ENCODE data around the gene SEMA4D. TPM values are rescaled to one million over a fixed set of nuclear protein-coding genes. Genes with fewer than 3 reads are reported as not detected.

The SEMA4D gene
- total RNA-seq, 1 donor: 53.9 TPM

GRCh38 chr9:89502671-89503070, 4.8 kb upstream of the SEMA4D start:
- no peak for DNase-seq (ENCODE audit: low read depth in 2 of 3, low spot score in 2 of 3)

- no peak for DNase-seq (ENCODE audit: low read depth in 2 of 3, low spot score in 2 of 3)
Measured at GRCh38 chr9:89502038-89502601, 4.2 kb upstream of the SEMA4D start.

DNA sequence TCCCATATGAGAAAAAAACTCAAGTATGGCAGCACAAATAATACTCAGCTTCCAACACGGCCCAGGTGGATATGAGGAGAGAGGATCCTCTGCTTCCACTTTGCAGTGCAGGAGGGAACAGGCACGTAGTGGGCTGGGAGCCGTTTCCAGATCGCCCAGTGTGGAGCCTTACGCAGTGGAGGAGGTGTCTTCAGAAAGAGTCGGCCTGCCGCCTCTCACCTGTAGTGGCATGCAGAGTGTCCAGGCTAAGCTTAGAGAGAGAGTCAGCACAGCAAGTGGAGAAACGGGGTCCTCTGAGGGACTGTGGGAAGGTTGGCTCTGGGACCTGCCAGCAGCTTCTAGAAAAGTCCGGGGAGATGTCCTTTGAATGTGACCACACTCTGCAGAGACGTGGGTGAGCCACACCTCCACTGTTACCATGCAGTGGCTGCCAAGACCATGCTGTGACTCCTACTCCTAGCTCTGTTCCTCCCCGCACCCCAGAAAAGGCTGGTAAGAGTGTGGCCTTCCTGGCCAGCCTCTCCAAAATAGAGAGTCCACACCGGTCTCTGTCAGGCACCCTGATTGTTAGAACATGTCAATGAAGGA, 3.5 kb upstream of the SEMA4D start:
- no peak for DNase-seq (ENCODE audit: low read depth in 2 of 3, low spot score in 2 of 3)

DNA sequence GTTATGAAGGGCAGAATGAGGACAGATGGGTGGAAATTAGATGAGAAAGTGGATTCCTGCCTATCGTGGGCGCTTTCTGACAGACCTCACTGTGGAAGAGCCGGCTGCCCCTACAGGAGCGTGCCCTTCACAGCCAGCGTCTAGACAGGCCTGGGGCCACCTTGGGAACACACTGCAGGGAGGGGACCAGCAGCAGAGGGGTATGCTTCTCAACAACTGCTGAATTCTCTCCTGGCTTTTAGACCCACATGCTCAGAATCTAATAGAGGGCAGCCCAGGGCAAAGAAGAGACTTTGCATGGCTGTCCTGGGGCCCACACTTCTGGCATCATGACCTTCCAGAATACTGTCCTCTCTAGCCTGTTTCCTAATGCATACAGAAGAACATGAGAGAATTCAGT, 2.1 kb upstream of the SEMA4D start:
- DNase-seq (ENCODE audit: low read depth in 2 of 3, low spot score in 2 of 3): no peak

DNA sequence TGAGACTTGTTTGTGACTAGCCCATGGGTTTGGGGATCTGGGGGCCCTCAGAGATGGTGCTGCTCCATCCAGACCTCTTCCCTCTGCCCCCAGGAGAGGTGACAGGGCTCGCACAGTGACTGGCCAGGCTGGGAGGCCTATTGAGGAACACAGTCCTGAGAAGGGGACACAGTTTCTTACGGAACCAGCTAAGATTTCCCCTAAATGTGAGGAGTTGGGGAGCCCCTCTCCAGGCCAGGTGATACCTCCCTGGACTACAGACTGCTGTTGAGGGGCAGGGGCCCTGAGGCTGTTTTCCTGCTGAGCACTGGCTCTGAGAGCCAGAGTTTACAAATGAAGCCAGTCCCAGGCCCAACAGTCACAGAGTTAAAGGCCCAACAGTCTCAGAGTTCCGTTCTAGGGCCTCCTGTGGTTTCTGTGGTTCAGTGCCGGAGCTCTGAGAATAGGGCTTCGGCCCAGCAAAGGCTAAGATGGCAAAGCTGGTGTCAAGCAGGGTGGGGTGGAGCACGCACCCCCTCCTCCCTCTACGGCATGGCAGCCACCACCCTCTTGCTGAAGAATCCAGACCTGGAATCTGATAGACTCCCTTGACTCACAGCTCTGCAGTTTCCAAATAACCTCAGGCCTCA, 1.1 kb upstream of the SEMA4D start:
- peak in 2 of 3 donors; percentile 78 to 87 for DNase-seq (ENCODE audit: low read depth in 2 of 3, low spot score in 2 of 3)

DNA sequence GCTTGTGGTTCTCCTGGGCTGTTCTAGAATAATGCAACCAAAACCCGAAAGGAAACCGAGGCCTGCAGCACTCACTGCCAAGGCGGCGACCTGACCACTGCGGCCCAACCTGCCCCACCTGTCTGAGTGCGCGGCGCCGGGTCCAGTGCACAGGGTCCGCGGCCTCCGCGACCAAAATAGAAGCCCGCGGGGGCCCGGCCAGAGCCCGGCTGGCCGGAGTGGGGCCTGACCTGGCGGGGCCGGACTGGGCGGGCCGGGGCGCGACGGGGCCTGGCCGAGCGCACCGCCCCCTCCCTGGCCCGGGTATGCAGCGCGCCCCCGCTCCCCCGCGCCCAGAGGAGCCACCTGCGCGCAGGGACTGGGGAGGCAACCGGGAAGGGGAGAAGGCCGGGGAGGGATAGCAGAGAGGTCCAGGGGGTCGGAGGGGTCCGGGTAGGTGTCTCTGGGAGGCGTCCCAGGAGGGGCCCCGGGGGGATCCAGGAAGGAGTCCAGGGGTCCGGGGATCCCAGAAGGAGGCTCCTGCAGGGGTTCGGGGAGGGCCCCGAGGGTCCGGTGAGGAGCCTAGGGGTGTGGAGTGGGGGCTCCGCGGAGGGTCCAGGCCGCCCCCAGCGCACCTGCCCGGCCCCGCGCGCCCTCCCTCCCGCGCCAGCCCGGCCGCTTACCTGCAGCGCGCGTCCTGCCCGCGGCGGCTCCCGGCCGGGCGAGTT, 503 bp downstream of the SEMA4D start:
- DNase-seq (ENCODE audit: low read depth in 2 of 3, low spot score in 2 of 3): no peak

GRCh38 chr9:89496645-89497256, 1.2 kb downstream of the SEMA4D start:
- DNase-seq (ENCODE audit: low read depth in 2 of 3, low spot score in 2 of 3): no peak

DNA sequence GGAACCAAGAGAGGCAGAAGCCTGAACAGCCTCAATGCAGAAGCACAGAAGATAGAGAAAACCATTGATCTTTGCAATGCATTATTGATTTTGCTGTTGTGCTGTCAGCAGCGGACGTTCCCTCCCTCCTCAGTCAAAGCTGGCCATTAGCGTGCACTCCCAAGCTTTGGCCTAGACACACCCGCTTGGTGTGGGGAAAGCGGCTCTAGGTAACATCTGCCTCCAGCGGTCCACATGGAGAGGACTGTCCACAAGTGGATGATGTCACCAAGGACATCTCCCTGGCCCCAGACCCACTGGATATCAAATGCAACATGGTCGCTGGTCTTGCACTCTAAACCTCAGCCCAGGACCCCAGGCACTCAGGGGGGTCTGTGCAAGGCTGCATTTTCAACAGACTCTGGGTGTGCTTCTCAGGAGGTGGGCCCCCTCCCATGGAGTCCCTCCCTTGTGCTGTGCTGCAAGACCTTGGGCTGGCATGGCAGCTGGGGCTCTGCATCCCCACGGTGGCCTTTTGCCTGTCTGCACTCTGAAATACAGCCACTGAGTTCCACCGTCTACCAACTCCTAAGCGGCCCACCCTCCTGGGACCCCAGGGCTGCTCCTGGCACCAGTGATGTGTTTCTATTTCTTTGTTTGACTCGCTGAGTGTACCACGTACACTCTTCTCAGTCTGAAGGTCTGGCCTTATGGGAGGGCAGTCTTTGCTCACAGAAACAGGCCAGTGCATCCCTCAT, 1.9 kb downstream of the SEMA4D start:
- DNase-seq (ENCODE audit: low read depth in 2 of 3, low spot score in 2 of 3): no peak

DNA sequence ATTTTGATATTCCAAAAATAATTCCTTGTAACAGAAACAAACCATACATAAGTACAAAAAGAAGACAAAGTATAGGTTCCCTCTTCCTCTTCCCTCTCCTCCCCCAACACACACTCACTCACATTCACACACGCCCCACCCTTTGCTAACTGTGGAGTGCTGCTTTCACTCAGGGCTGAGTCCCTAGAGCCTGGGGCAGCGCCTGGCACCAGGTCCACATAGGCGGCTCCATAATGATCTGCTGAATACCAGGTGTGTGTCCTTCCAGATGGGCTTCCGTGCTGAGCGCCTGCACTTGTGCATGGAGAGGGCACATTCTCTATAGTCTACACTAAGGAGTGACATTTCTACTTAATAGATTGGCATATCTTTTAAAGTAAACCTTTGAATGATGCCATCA, 3.7 kb downstream of the SEMA4D start:
- no peak for DNase-seq (ENCODE audit: low read depth in 2 of 3, low spot score in 2 of 3)

DNA sequence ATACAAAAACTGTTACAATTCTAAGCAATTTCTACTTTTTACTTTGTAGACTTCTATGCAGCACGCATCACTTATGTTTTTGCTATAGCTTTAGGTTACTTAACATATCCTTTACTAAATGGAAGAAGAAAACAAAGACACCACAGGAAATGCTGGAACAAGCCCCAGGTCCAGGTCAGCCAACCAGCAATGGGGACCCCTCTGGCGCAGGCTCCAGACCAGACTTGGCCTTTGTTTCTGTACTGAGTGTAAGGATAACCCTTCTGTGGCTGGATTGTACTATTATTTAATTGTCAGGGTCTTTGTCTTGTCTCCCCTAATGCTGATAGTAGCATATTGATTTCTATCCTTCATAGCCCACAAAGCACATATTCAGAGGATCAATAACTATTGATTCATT, 4.2 kb downstream of the SEMA4D start:
- DNase-seq (ENCODE audit: low read depth in 2 of 3, low spot score in 2 of 3): no peak

DNA sequence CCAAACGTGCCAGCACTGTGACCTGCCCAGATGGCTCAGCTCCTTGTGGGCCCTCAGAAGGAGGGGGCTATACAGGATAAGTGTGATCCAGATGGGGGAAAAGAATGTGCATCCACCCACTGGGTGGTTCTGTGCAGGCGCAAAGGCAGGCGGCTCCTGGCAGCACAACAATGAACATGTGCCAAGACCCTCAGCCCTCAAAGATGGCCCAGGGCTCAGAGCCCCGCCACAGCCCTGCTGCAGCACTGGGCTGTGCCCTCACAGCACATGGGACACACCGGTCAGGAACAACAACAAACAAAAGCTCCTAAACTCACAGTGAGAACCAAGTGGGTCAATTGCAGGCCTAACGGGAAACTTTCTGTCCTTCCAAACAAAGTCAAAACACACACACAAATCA, 4.7 kb downstream of the SEMA4D start:
- no peak for DNase-seq (ENCODE audit: low read depth in 2 of 3, low spot score in 2 of 3)

DNA sequence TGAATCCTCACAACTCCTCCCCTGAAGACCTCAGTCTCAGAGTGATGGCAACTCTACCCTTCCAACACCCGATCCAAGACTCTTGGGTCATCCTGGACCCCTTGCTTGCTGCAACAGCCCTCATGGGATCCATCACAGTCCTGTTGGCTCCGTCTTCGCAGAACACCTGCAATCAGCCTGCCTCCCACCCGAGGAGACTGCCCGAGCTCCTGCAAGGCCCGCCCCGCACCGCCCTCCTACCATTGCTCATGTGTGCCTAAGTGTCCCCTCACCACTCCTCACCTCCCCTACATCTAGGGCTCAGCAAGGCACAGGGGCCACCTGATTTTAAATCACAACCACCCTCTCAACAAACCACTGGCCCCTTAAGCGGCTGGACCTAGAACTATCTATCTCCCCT, 5.3 kb downstream of the SEMA4D start:
- DNase-seq (ENCODE audit: low read depth in 2 of 3, low spot score in 2 of 3): no peak

DNA sequence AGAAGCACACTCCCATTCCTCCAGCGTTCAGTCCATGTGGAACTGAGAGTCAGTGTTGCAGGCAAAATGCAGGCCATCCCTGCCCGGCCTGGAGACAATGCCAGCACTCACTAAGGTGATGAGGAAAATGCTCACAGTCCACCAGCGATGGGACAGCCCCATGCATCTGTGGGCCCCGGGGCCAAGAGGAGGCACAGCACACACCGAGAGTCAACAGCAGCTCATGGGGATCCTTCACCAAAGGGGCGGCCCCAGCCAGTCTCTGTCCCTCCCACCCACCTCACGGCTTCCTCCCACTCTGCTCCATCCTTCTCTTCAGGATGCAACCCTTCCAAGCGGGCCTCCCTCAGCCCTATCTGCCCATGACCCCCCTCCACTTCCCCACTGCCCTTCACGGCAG, 6.2 kb downstream of the SEMA4D start:
- no peak for DNase-seq (ENCODE audit: low read depth in 2 of 3, low spot score in 2 of 3)

DNA sequence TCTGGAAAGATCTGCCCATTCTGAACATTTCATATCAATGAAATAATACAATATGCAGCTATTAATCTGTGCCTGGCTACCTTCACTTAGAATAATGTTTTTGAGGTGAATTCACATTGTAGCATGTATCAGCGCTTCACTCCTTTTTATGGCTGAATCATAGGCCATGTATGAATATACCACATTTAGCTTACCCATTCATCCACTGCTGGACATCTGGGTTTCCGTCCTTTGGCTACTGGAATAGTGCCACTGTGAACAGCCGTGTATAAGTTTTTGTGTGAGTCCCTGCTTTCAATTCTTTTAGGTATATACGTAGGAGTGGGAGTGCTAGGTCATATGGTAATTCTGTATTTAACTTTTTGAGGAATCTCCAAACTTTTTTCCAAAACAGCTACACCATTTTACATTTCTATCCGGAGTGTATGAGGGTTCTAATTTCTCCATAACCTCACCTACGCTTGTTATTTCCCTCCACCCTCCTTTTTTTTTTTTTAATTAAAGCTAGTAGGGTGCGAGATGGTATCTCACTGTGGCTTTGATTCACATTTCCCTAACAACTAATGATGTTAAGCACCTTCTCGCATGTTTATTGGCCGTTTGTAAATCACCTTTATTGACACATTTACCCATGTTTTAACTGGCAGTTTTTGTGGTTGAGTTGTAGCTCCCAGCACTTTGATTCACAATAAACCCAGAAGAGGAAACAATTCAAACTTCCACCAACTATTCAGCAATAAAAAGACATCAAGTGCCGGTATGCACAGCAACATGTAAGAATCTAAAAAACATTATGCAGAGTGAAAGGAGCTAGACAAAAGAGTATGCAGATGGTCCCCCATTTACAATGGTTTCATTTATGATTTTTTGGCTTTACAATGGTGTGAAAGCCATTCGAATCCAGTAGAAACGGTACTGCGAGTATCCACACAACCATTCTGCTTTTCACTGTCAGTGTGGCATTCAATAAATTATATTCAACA, 8.1 kb downstream of the SEMA4D start:
- peak in 1 of 3 donors; percentile 57 for DNase-seq (ENCODE audit: low read depth in 2 of 3, low spot score in 2 of 3)

DNA sequence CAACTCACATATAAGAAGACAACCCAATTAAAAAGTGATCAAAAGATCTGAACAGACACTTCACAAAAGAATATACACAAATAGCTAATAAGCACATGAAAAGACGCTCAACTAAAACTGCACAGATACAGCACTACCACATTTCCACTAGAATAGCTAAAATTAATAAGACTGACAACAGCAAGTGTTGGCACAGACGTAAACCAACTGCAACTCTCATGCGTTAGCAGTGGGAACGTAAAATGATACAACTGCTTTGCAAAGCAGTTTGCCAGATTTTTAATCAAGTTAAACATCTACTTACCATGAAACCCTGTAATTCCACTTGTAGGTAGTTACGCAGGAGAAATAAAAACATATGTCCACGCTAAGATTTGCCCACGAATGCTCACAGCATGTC, 9.0 kb downstream of the SEMA4D start:
- no peak for DNase-seq (ENCODE audit: low read depth in 2 of 3, low spot score in 2 of 3)

DNA sequence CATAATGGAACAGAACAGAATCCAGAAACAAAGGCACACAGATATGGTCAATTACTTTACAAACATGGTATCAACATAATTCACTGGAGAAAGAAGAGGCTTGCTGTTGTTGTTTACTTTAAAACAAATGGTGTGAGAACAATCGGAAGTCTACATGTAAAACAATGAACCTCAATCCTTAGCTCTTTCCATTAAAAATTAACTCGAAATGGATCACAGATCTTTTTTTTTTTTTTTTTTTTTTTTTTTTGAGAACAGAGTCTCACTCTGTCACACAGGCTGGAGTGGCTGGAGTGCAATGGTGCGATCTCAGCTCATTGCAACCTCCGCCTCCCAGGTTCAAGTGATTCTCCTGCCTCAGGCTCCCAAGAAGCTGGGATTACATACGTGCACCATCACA, 9.8 kb downstream of the SEMA4D start:
- DNase-seq (ENCODE audit: low read depth in 2 of 3, low spot score in 2 of 3): no peak

DNA sequence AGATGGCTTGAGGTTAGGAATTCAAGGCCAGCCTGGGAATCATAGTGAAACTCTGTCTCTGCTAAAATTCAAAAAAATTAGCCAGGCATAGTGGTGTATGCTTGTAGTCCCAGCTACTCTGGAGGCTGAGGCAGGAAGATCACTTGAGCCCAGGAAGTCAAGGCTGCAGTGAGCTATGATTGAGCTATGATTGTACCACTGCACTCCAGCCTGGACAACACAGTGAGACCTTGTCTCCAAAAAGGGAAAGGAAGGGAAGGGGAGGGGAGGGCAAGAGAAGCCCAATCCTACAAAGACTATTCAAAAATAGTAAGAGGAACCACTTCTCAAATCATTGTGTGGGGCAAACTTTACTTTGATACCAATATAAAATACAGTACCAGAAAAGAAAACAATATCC, 11.2 kb downstream of the SEMA4D start:
- DNase-seq (ENCODE audit: low read depth in 2 of 3, low spot score in 2 of 3): no peak

DNA sequence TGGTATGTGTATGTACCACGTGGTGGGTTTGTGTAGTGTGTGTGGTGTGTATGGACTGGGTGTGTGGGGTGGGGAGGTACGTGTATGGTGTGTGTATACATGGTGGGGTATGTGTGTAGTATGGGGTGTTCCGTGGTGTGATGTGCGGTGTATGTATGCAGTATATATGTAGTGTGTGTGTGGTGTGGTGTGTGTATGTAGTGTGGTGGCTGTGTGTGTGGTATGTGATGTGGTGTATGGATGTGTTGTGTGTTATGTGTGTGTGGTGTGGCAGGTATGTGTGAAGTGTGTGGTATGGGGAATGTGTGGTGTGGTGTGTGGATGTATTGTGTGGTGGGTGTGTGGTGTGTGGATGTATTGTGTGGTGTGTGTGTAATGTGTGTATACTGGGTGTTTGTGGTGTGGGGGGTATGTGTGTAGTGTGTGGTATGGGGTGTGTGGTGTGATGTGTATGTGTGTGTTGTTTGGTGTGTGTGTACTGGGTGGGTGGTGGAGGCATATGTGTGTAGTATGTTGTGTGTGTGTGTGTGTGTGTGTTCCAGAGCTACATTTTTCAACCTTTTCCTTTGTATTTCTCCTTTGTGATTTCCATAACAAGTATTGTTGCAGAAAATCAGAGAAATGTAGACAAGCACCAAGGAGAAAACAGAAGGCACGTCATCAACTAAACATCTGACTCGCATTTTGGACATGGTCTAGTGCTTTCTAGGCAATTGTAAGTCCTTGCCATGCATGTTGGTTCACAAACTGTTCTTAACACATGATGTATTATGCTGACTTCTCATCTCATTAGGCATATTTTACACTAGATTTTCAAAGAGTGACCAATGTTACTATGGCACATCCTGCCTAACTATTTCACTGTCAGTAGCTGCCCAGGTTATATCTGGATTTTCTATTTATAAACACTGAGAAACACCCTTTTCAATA, 13.2 kb downstream of the SEMA4D start:
- DNase-seq (ENCODE audit: low read depth in 2 of 3, low spot score in 2 of 3): no peak
